OCI-LY3 (cell line): ENCODE results near the gene CNTNAP2.
"Not testable (repeated sequence)": the region's sequence is repeated elsewhere in the genome, so short reads cannot be mapped to it uniquely, and the experiment has no call there.

Source experiments
- H2AFZ ChIP-seq: fragments of 200-600, 300-600 bp; shearing (Covaris generic); 2 replicates; pipeline ENCODE4 v1.6.0; 2014; ENCODE audit warnings: antibody characterized with exemption, low read depth, low read length
- H3K27ac ChIP-seq: fragments of 200-600, 300-600 bp; sonication (generic); 2 replicates; pipeline ENCODE4 v1.5.1; 2014; ENCODE audit warnings: mild to moderate bottlenecking, low read length, moderate library complexity, mixed read lengths
- H3K27me3 ChIP-seq: fragments of 200-600, 300-600 bp; sonication (generic); 2 replicates; pipeline ENCODE4 v1.6.1; 2014; ENCODE audit warnings: low read depth, low read length, mixed read lengths
- H3K36me3 ChIP-seq: fragments of 200-600, 300-600 bp; sonication (generic); replicated peaks from 2 replicates; pipeline ENCODE3; 2014; ENCODE audit warnings: low read depth, low read length, mixed read lengths
- H3K4me1 ChIP-seq: fragments of 300-600, 200-600 bp; sonication (generic); 2 replicates; pipeline ENCODE4 v1.6.1; 2014; ENCODE audit warnings: low read length, mixed read lengths
- H3K4me2 ChIP-seq: fragments of 200-600, 300-600 bp; sonication (generic); 2 replicates; pipeline ENCODE4 v1.6.1; 2014; ENCODE audit warnings: low read length, mixed read lengths
- H3K4me3 ChIP-seq: fragments of 300-600, 200-600 bp; sonication (generic); 2 replicates; pipeline ENCODE4 v1.5.1; 2014; ENCODE audit warnings: antibody characterized with exemption, mild to moderate bottlenecking, low read length, moderate library complexity
- H3K79me2 ChIP-seq: fragments of 300-600, 200-600 bp; shearing (Covaris generic); 2 replicates; pipeline ENCODE4 v1.6.1; 2014; ENCODE audit warnings: mild to moderate bottlenecking, low read length, mixed read lengths
- H3K9ac ChIP-seq: fragments of 300-600, 200-600 bp; shearing (Covaris generic); 2 replicates; pipeline ENCODE4 v1.6.0; 2014; ENCODE audit warnings: mild to moderate bottlenecking, low read length, moderate library complexity
- H3K9me3 ChIP-seq: fragments of 200-600, 300-600 bp; shearing (Covaris generic); 2 replicates; pipeline ENCODE4 v1.6.1; 2014; ENCODE audit warnings: low read length, mixed read lengths; ENCODE audit not compliant: insufficient read depth
- H4K20me1 ChIP-seq: fragments of 200-600, 300-600 bp; sonication (generic); 2 replicates; pipeline ENCODE4 v1.6.1; 2016; ENCODE audit warnings: low read length, mixed read lengths; ENCODE audit not compliant: insufficient read depth
- CTCF ChIP-seq: fragments of 200-600, 300-600 bp; sonication (generic); IDR thresholded peaks from 2 replicates; pipeline ENCODE4 v1.5.1; 2014; ENCODE audit warnings: antibody characterized with exemption, low read length, low read depth
- EZH2phosphoT487 ChIP-seq: fragments of 200-600 bp; shearing (Covaris generic); IDR thresholded peaks from 2 replicates; pipeline ENCODE4 v1.6.1; 2018; ENCODE audit warnings: antibody characterized with exemption, mixed run types, low read depth

The CNTNAP2 gene

GRCh38 chr7:148442933-148443332, 2326.3 kb downstream of the CNTNAP2 start:
- H3K27me3 ChIP-seq = 0 out of 2 replicates have a peak, but pooled peaks cover 4% of the 10 kb centered on the region
- no peak overlapping the region for H2AFZ ChIP-seq
- H3K79me2 ChIP-seq = no peaks in the 10 kb centered on the region

GRCh38 chr7:148445260-148446044, 2328.9 kb downstream of the CNTNAP2 start:
- H3K79me2 ChIP-seq = no peaks in the 10 kb centered on the region
- H3K9ac ChIP-seq = no peak overlapping the region
- no peak overlapping the region for H3K4me2 ChIP-seq
- peaks cover 12% of the 10 kb centered on the region for H3K4me1 ChIP-seq
- TF ChIP-seq CTCF = no peak
- no peak overlapping the region for H3K4me3 ChIP-seq
- no peak overlapping the region for H2AFZ ChIP-seq
- H3K9me3 ChIP-seq = peaks cover 4% of the 10 kb centered on the region; the same call in 1 of the 2 replicates
- no peak overlapping the region for H3K27ac ChIP-seq
- no peaks in the 10 kb centered on the region for H4K20me1 ChIP-seq
- H3K27me3 ChIP-seq = no peaks in the 10 kb centered on the region
- peaks cover 3% of the 10 kb centered on the region for H3K36me3 ChIP-seq

More at GRCh38 chr7:148442933-148443332, 2326.3 kb downstream of the CNTNAP2 start:
- H3K9ac ChIP-seq = no peak overlapping the region
- H3K36me3 ChIP-seq = peaks cover 3% of the 10 kb centered on the region
- no peak overlapping the region for H3K4me3 ChIP-seq
- H4K20me1 ChIP-seq = no peaks in the 10 kb centered on the region
- no peak overlapping the region for H3K27ac ChIP-seq
- no peak for TF ChIP-seq EZH2phosphoT487
- no peak for TF ChIP-seq CTCF
- H3K4me1 ChIP-seq = peaks cover 12% of the 10 kb centered on the region
- H3K9me3 ChIP-seq = peaks cover 4% of the 10 kb centered on the region; the same call in 1 of the 2 replicates
- H3K4me2 ChIP-seq = no peak overlapping the region

GRCh38 chr7:148447221-148447849, 2330.7 kb downstream of the CNTNAP2 start:
- H3K4me1 ChIP-seq = peaks cover 12% of the 10 kb centered on the region
- H3K9ac ChIP-seq = no peak overlapping the region
- H3K27me3 ChIP-seq = no peaks in the 10 kb centered on the region
- H3K9me3 ChIP-seq = peaks cover 4% of the 10 kb centered on the region; the same call in 1 of the 2 replicates
- TF ChIP-seq EZH2phosphoT487 = no peak
- no peak for TF ChIP-seq CTCF
- no peak overlapping the region for H3K4me3 ChIP-seq
- H4K20me1 ChIP-seq = no peaks in the 10 kb centered on the region
- no peak overlapping the region for H3K27ac ChIP-seq
- H2AFZ ChIP-seq = no peak overlapping the region
- 0 out of 2 replicates have a peak overlapping the region, but pooled peaks have one; percentile 3 for H3K4me2 ChIP-seq
- H3K36me3 ChIP-seq = peaks cover 3% of the 10 kb centered on the region
- H3K79me2 ChIP-seq = no peaks in the 10 kb centered on the region

- not testable (repeated sequence) for H3K9ac ChIP-seq, H3K4me2 ChIP-seq, H3K36me3 ChIP-seq, H4K20me1 ChIP-seq, H3K4me3 ChIP-seq, H2AFZ ChIP-seq, H3K27me3 ChIP-seq, H3K9me3 ChIP-seq, H3K79me2 ChIP-seq, H3K27ac ChIP-seq
- H3K4me1 ChIP-seq = peaks cover 12% of the 10 kb centered on the region
Observed at GRCh38 chr7:148451526-148451925, 2334.9 kb downstream of the CNTNAP2 start.
